ELF-1 (cell line): ENCODE measurements around the gene MNX1.

ENCODE experiments used
- DNase-seq: peaks from one replicate; pipeline ENCODE4 v3.0.0-alpha.2; 2016; ENCODE audit warnings: low read depth, low spot score

MNX1 gene

DNA sequence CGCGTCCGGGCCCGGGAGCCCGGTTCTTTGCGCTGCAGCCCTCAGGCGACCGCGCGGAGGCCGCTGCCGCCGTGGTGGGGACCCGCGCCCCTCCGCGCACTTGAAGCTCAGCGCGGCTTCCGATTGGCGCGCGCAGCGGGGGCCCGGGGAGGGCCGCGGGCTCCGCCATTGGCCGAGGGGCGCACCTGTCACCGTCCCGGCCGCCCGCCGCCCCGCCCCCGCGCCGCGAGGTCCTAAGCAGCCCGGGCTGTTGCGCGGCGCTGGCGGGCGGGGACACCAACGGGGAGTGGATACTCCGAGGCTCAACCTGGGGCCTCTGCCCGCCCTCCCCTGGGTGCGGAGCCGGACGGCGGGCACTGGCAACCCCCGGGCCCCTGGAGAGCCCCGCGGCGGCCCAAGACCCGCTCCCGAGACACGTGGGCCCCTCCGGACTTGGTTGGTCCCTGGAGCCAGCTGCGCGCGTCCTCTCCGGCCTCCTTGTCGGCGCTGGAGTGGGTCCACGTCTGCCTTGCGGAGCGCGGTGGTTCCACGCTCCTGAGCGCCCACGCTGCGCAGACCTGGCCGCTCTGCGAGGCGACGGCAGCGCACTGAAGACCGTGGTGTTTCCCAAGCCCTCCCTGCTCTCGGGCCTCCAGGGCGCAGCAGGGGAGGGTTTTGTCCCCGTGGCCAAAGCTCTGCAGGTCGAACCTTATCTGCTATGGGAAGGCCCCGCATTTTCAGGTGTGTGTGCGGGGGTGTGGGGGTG is at the start of gene MNX1:
TSS of gene MNX1 (minus strand) at position 76 of the 745 bp plus-strand sequence. CDS start 313 bp downstream, outside the sequence.
- peak; percentile 72 for DNase-seq

DNA sequence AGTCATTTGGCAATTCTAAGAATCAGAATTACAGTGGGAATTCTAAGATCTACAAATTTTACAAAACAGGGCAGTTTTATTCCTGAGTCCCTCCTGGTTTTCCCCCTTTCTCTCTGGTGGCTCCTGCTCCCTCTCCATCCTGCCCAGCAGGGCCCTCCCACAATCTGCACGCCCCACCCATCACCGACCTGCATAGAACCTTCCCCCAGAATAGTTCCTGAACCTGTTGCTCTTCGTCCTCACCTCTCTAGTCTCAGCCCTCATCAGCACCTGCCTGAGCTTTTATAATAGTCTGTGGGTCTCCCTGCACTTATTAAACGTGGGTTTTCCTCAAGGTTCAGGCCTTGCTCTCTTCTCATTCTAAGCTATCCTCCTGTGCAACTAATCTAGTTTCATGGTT is 49.1 kb upstream of the MNX1 start:
- DNase-seq: no peak

DNA sequence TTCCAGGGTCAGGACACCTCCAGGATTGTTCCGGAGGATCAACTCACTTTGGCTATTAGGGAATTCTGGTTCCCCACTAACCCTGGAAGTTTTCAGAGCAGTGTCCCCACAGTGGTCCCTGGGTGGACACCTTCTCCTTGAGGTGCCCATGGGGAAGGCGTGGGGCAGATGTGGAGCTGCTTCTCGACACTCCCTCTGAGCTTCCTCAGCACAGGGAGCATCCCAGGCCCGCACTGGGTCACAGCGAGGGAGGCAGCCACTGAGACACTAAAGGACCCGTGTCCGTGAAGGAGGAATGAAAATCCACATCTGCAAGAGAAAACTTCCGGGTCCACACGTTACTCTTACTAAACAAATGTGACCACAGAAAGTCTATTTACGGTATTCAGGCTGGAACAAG is 48.2 kb upstream of the MNX1 start:
- no peak for DNase-seq

DNA sequence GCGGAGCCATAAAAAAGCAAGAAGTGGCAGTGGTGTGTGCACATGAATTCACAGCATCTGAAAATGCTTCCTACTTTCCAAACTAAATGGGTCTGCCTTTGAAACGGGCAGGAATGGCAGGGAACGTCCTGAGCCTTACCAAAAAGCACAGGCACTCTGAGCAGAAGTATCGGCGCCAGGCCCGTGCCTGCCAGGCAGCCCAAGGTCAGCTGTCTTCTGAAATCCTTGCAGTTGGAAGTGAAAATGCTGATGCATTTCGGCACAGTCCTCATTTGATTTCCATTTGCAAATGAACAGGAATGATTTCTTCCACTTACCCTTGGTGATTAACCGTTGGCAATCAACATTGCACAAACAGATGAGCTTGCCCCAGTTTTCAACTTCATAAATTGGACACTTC is 47.6 kb upstream of the MNX1 start:
- no peak for DNase-seq

DNA sequence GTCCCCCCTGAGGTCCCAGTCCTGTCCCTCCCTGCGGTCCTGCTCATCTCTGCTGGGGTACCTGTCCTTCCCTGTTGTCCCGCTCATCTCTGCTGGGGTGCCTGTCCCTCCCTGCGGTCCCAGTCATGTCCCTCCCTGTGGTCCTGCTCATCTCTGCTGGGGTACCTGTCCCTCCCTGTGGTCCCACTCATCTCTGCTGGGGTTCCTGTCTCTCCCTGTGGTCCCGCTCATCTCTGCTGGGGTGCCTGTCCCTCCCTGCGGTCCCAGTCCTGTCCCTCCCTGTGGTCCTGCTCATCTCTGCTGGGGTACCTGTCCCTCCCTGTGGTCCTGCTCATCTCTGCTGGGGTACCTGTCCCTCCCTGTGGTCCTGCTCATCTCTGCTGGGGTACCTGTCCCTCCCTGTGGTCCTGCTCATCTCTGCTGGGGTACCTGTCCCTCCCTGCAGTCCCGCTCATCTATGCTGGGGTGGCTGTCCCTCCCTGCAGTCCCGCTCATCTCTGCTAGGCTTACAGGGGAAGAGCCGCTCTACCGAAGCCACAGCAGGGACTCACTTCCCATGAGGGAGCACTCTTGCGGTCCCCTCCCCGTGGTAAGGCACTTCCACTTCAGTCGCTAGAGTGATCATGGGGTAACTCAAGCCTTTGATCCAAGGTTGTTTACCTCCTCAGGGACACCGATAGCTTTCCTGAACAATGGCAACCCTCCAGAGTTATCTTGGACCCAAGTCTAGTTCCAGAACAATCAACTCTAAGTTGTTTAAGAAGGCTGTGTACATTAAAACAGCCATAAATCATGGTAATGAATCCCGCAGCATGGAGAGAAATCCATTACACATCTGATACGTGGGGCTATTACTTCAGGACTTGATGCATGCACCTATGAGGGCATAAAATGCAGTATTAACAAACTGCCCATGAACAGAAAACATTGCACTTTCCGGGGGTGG is 46.8 kb upstream of the MNX1 start:
- no peak for DNase-seq

DNA sequence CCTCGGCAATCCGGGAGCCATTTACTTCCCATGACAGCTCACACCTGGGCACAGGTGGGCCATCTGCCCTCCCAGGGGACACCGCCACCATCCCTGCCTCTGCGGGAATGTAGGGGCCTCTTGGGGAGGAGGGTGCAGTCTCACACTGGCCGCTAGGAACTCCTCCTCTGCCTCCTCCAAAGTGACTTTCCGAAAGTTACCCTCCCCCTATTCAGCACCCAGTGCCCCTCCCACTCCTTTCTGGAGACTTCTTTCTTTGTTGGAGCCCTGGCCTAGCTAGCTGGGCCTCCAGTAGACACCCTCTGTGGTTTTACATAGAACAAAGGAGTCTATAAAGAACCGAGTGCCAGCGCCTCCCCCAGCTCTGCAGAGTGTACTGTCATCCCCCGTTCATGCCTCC is 45.8 kb upstream of the MNX1 start:
- DNase-seq: peak; percentile 39

DNA sequence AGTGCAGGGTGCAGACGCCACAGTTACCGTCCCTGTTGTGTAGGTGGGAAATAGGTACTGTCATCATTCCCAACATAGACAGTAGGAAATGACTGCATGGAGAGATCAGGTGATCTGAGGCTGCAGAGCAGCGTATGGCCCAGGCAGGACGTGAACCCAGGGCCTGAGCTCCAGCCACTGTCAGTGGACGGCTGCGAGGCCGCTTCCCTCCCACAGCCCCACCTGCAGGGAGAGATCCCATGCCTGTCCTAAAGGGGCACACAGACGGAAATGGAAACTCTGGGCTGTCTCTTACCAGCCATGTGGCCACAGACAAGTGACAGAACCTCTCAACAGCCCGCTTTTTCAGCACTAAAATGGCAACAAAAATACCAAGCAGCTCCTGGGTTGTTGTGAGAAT is 44.5 kb upstream of the MNX1 start:
- no peak for DNase-seq

DNA sequence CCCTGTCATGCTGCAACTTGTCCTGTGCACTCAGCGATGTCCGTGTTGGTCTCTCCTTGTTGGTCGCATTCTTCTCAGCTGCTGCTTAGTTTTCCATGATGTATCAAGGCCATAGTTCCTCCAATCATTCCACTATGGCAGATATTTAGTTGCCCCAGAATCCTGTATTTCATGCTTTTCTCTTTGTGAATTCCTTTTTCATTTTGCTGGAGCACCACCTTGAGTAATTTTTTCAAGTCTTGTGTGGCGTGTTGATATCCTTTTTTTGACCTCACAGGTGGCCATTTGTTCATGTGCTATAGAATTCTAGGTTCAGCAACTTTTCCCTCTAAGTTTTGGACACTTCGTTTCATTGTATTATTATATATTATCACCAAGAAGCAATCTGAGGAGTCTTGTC is 42.7 kb upstream of the MNX1 start:
- no peak for DNase-seq

DNA sequence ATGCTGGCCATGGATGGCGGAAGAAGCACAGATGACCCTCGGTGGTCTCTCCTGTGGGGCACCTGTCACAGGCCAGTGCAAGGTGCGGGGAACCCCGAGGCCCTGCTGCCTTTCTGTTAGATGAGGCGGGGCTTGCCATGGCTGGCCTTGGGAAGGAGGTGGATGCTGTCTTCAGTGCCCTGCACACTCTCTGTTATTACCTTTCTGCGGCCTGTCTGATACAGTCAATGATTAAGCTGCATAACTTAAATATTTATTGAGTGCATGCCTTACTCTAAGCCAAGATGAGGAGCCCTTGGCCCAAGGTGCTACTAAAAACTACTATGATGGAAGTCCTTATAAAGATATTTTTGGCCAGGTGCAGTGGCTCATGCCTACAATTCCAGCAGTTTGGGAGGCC is 36.7 kb upstream of the MNX1 start:
- no peak for DNase-seq

DNA sequence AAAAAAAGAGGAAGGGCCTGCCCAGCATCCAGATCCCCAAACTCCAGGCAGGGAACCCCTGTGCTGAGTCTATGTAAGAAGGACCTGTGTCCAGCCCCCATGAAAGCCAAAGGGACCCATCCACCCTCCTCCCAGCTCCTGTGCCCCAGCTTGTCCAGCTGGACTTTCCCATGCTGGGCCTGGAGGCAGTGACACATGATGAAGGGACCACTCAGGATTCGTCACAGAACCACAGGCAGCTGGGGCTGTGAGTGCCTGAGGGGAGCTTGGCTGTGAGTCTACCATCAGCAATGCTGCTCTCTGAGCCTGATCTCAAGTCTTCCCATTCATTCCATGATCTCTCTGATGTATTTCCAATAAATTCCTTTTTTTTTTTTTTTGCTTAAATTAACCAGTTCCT is 36.2 kb upstream of the MNX1 start:
- no peak for DNase-seq

DNA sequence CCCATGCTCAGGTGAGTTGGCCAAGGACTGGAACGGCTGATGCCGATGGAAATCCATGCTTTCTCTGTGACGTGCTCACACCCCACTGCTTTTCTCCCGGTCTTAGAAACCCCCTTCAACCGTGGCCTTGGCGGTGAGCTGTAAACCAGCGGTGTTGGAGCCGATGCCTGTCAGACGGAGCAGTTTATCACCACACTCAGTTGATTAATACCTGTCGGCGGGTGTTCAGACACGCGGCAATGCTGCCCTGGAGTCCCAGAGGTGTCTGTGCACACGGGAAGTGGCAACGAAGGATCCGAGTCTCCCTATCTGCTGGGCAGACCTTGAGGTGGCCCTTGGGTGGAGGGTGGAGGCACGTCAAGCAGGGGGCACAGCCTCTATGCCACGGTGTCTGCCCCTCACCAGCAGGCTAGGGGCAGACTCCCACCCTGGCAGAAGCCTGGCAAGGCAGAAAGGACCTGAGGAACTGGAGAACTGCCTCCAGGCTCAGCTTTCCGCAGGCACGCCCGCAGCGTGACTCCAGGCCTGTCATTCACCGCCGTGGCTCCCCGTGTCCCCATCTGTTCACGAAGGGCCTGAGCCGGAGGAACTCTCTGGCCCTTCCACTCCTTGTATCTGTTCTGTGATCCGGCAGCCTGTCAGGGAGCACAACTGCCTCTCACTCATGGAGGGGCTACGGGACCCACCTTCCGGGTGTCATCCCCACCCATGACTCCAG is 34.6 kb upstream of the MNX1 start:
- no peak for DNase-seq

DNA sequence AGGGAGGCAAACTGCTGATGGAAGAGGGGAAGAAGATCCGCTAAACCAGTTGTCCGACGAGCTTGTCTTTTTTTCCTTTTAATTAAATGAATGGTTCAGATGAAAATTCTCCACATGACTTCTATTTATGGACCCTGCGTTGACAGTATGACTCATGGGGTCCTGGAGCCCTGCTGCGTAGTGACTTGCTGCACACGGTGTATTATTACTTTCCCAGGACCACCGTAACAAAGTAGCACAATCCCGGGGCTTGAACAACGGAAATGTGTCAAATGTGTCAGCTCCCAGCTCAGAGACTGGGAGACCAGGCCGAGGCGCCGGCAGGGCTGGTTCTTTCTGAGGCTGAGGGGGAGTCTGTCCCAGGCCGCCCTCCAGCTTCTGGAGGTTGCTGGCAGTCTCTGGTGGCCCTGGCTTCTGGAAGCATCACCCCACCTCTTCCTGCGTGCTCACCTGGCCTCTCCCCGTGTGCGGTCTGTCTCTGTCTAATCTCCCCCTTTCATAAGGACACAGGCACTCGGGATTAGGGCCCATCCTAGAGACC is 33.8 kb upstream of the MNX1 start:
- no peak for DNase-seq

DNA sequence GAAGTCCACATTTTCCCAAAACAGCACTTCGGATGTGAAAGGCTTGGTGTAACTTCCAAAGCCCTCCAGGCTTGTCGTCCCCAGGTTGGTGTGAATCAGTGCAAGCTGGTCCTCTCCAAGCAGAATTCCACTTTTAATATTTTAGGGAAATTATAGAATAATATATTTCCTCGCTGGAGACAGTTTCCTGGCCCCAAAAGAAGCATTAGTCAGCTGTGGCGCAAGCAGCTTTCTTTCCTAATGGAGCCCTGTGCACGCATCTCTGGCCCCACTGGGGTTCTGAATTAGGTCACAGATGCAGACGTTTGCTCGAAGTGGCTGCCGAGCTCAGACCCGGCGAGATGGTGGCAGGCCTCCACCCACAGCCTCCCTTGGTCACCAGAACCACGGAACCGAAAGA is 33.3 kb upstream of the MNX1 start:
- no peak for DNase-seq

DNA sequence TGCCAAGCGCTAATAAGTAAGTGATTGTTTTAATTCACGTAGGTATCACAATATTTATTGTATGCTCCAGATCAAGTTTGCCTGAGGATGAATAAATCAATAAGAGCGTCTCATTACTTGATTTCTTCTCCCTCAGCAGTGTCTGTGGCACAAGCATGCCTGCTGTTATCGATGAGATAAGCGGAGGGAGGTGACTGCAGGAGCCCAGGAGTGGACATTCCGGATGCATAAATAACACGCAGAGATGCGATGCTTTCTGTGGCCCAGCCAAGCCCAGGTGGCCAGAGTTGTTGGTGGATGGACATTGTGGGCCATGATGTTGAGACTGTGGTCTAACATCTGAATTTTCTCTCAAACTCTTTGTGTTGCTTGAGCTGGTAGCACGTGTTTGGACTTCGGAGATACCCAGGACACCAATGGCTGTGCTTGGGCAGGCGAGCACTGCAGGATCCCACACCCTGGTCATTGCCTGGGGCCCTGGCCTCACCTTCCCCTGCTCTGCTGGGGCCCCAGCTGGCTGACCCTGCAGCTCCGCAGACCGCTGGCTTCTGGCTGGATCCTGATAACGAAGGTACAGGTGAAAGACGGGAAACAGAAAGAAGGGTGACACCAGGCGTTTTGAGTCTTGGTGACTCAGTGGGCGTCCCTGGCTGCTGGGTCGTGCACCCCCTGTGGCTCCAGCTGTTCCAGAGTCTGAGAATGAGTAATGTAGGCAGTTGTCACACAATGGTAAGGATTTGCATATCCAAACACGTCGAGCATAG is 31.2 kb upstream of the MNX1 start:
- DNase-seq: peak; percentile 30

DNA sequence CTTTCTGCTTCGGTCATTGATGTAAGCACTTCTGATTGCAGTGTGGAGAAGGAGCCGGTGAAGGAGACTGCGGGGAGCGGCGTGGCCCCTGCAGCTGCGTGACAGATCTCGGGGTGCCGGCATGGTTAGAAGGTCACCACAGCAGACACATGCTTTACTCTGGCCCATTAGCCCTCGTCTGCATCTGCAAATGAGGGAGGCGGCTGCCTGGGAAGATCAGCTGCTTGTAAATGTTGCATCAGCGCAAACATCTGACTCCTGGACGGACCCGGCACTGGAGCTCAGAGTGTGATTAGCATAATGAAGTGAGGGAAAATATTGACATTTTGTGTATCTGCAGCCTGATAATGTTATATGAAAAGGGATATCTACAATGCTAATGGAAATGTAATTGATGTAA is 30.5 kb upstream of the MNX1 start:
- DNase-seq: peak; percentile 44

DNA sequence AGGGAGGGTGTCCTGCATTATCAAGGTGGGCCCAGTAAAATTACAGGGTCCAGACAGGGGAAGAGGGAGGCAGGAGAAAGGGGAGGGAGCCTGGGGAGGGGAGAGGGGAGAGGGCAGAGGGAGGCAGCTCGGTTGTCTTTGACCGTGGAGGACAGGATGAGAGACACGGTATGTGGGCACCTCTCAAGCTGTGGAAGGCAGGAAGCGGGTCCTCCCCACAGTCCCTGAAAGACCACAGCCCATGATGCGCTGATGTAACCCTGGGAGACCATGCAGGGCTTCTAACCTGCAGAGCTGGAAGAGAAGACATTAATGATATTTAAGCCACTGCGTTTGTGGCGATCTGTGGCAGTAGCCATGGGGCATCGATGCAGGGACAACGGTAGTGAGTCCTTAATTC is 27.2 kb upstream of the MNX1 start:
- DNase-seq: no peak

DNA sequence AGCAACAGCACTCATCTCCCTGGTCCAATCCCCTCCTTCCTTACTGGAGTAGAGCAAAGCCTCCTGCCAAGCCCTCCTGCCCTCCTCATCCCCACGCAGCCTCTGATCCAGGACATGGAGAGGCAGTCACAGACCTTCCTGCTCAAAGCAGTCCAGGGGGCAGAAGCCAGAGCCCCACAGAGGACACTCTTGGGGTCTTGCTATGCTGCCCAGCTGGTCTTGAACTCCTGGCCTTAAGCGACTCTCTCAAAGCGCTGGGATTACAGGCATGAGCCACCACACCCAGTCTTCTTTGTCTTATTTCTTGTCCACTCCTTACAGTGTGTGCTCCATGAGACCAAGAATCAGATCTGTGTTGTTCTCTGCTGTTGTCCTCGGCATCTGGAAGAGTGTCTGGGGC is 26.6 kb upstream of the MNX1 start:
- DNase-seq: no peak

DNA sequence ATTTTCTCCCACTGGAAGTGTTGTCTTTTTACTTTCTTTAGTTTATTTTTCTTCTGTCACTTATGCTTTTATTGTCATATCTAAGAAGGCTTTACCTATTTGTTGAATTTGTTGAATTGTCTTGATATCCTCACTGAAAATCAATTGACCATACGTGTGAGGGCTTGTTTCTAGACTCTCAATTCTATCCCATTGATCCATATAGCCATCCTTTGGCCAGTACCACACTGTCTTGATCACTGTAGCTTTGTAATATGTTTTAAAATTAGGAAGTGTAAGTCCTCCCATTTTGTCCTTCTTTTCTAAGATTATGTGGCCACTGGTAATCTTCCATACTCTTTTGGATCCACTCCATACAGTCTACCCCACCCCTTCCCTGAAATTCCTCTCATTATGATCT is 25.5 kb upstream of the MNX1 start:
- no peak for DNase-seq

DNA sequence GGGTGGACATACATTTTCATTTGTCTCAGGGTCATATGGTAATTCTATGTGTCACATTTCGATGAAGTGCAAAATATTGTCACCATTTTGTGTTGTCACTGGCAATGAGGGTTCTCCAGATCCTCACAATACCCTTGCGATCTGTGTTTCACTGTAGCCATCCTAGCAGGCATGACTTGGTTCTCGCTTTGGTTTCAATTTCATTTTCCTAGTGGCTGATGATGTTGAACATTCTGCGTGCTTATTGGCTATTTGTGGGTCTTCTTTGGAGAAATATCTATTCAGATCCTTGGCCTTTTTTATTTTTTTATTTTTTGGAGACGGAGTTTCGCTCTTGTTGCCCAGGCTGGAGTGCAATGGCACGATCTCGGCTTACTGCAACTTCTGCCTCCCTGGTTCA is 24.8 kb upstream of the MNX1 start:
- DNase-seq: no peak

DNA sequence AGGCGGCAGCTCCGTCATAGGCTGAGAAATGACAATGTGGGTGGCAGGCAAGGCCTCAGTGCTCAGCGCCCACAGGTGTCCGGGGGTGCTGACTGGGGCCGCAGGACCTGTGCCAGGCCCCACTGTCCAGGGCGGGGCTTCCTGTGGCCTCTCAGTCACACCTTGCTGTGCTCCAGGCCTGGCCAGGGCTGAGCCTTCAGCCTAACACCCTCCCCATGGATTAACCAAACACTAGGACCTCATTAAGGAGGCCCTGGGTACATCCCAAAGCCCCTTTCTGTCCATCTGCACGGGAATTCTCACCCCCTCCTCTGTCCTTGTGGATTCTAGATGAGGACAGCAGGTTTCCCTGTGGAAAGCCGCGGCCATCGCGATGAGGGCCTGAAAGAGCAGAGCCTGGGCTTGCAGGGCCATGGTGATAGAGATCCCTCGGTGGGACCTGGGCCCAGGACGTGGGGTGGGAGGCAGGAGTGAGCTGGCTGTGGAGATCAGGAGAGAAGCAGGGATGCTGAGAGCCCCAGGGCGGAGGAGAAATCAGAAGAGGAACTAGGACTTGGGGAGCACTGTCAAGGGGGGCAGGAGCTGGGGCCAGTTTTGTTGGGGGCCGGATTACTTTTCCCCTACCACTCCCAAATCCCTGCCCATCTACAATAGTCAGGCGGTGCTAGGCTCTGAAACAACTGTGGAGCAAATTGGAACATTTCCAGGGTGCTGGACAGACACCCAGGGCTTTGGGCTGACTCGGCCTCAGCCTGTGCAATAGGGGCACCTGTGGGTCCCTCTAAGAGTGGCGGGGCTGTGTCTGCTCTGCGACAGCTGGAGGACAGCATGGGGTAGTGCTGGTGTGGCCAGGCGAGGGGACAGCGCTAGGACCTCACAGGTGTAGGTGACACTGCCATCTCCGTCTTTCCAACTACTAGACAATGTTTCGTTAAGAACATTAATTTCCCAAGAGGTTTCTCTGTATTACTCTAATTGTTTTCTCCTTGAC is 23.3 kb upstream of the MNX1 start:
- DNase-seq: no peak
